ENCODE measurements around the gene PAWR.

DNA sequence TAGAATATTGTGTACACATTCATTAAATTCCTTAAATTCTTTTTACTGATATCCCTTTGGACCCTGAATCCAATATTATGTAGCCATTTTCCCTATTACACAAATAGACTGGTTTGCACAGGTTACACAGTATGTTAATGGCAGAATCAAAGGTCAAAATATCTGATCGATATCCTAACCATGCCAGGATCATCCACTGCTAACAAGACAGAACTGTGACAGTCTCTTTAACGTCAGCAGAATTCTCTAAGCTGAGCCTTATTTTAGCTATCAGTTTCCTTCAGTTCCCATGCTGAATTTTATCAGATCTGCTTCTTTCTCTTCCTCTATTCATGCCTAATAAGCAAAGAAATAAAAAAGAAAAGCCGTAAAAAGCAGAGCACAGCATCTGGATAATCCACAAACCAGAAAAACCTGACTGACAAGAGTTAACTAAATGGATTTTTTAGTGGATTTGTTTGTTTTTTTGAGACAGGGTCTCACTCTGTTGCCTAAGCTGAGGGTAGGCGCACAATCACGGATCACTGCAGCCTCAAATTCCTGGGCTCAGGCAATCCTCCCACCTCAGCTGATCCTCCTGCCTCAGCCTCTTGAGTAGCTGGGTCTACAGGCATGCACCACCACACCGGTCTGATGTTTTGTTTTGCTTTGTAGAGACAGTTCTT, 130.4 kb downstream of the PAWR start:
- TF ChIP-seq GLI4 (tag by site-specific recombination; IDR thresholded peaks at IDR 0.05) = no peak
- no peak for TF ChIP-seq ZNF155 (tag by site-specific recombination; IDR thresholded peaks at IDR 0.05)
- TF ChIP-seq, protein P1, sequence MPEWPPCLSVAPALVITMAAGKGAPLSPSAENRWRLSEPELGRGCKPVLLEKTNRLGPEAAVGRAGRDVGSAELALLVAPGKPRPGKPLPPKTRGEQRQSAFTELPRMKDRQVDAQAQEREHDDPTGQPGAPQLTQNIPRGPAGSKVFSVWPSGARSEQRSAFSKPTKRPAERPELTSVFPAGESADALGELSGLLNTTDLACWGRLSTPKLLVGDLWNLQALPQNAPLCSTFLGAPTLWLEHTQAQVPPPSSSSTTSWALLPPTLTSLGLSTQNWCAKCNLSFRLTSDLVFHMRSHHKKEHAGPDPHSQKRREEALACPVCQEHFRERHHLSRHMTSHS (tag by site-specific recombination; IDR thresholded peaks at IDR 0.05) = no peak
- no peak for TF ChIP-seq ZNF449 (tag by site-specific recombination; IDR thresholded peaks at IDR 0.05)
- no peak for TF ChIP-seq SP2 (tag by site-specific recombination; IDR thresholded peaks at IDR 0.05)
- no peak for TF ChIP-seq KLF16 (tag by site-specific recombination; IDR thresholded peaks at IDR 0.05)
- TF ChIP-seq SP3 (tag by site-specific recombination; IDR thresholded peaks at IDR 0.05) = no peak
- TF ChIP-seq CTCF (tag by site-specific recombination; IDR thresholded peaks at IDR 0.05) = no peak
- TF ChIP-seq YY1 (tag by site-specific recombination; IDR thresholded peaks at IDR 0.05) = no peak
- no peak for TF ChIP-seq ZBTB20 (tag by site-specific recombination; IDR thresholded peaks at IDR 0.05)
- no peak for TF ChIP-seq ZNF37A (tag by site-specific recombination; IDR thresholded peaks at IDR 0.05)
- no peak for TF ChIP-seq YY2 (tag by site-specific recombination; IDR thresholded peaks at IDR 0.05)
- TF ChIP-seq EGR2 (tag by site-specific recombination; IDR thresholded peaks at IDR 0.05; ENCODE audit: low read depth) = no peak
- no peak for TF ChIP-seq ZNF311 (tag by site-specific recombination; IDR thresholded peaks at IDR 0.05; ENCODE audit: borderline replicate concordance)
